Peyer's patch (tissue), 4 donors: ENCODE data around the gene HDAC4.

Experiments used
- CTCF ChIP-seq, 6 experiments: fragments of 450-650 bp in 4 of 6; fragments of 200-600 bp in 2 of 6; sonication (generic) in 1 of 6; IDR thresholded peaks; one replicate each; pipeline ENCODE4 v1.5.1; 2017 to 2019; ENCODE audit warnings: antibody characterized with exemption in 6 of 6, mild to moderate bottlenecking in 3 of 6, moderate library complexity in 1 of 6
- POLR2A ChIP-seq, 2 donors: fragments of 450-650 bp; IDR thresholded peaks; one replicate each; pipeline ENCODE4 v1.5.1; 2017; ENCODE audit warnings: antibody characterized with exemption in 2 of 2, mild to moderate bottlenecking in 2 of 2, moderate library complexity in 2 of 2

GRCh38 chr2:239346676-239347075, 54.1 kb downstream of the HDAC4 start:
- TF ChIP-seq CTCF (IDR thresholded peaks at IDR 0.05): no peak
- TF ChIP-seq POLR2A (IDR thresholded peaks at IDR 0.05): no peak
